ENCODE data around the gene FREM3.

GRCh38 chr4:143743591-143743990 is 43.1 kb upstream of the FREM3 start:
- TF ChIP-seq TCF12 (IDR thresholded peaks at IDR 0.05): no peak
- no peak for TF ChIP-seq FOXJ3 (CRISPR knock-in tag; IDR thresholded peaks at IDR 0.05)
- TF ChIP-seq CTCF (IDR thresholded peaks at IDR 0.05): no peak
- TF ChIP-seq SMC3 (IDR thresholded peaks at IDR 0.05; ENCODE audit: low read depth, low read length): no peak
- TF ChIP-seq EP300 (IDR thresholded peaks at IDR 0.05; ENCODE audit: borderline replicate concordance in 1 of 2, low read depth in 1 of 2, low read length in 1 of 2): no peak
- TF ChIP-seq TEAD4 (IDR thresholded peaks at IDR 0.05; ENCODE audit: borderline replicate concordance, insufficient read depth): no peak
- TF ChIP-seq POLR2AphosphoS5 (IDR thresholded peaks at IDR 0.05; ENCODE audit: low read depth, low read length): no peak
- TF ChIP-seq EZH2phosphoT487 (IDR thresholded peaks at IDR 0.05; ENCODE audit: borderline replicate concordance, low read depth): no peak
- TF ChIP-seq USF2 (IDR thresholded peaks at IDR 0.05; ENCODE audit: borderline replicate concordance, low read depth, low read length): no peak
- TF ChIP-seq RCOR1 (IDR thresholded peaks at IDR 0.05; ENCODE audit: low read length): no peak
- no peak for TF ChIP-seq RFX5 (IDR thresholded peaks at IDR 0.05; ENCODE audit: low read length)
- no peak for TF ChIP-seq MXI1 (IDR thresholded peaks at IDR 0.05; ENCODE audit: low read depth, low read length)
- TF ChIP-seq RAD21 (IDR thresholded peaks at IDR 0.05; ENCODE audit: low read length): no peak
- TF ChIP-seq REST (IDR thresholded peaks at IDR 0.05; ENCODE audit: low read depth, low read length): no peak

Data from SK-N-SH (cell line).